Measurements from ENCODE around the gene RPS28. TPM values are rescaled to one million over a fixed set of nuclear protein-coding genes. Genes with fewer than 3 reads are reported as not detected.

RPS28 gene
- total RNA-seq, 4 donors from 2014 or later: 275 to 526 (median 413) TPM

- TF ChIP-seq EP300 (IDR thresholded peaks at IDR 0.05; ENCODE audit: low read depth) (no peak), CTCF (IDR thresholded peaks at IDR 0.05) (no peak), POLR2A (IDR thresholded peaks at IDR 0.05) (peak; percentile 23), POLR2AphosphoS5 (IDR thresholded peaks at IDR 0.05) (peak; percentile 83 to 87 (median 84))
Observed at GRCh38 chr19:8361921-8362793, 40.9 kb downstream of the RPS28 start.

GRCh38 chr19:8363803-8364771 is 42.8 kb downstream of the RPS28 start, which contains the start of gene ANGPTL4:
TSS of gene ANGPTL4 (plus strand) at chr19:8364155. CDS start at chr19:8364322, 167 bp downstream.
- H3K27ac ChIP-seq: peak within 1 kb of the TSS; percentile 76 to 94 (median 84)
- in situ Hi-C loops (cut with MboI; ENCODE audit: low pct_ligation_motif_present in 1 of 4, low pct_unique_long_range_greater_than_20kb in 1 of 4, low sequenced_read_pairs in 3 of 4) (no loop called here), intact Hi-C loops (cut with DNase I; ENCODE audit: low total_unique reads) (loop anchor here (10.0 kb wide), 1 partner anchor 81 kb away; the partner anchor contains the start of gene HNRNPM)
- TF ChIP-seq POLR2A (IDR thresholded peaks at IDR 0.05): peak; percentile 62
- TF ChIP-seq POLR2AphosphoS5 (IDR thresholded peaks at IDR 0.05): peak; percentile 81 to 92 (median 91)
- TF ChIP-seq CTCF (IDR thresholded peaks at IDR 0.05): peak in 4 of 5 experiments; percentile 10 to 29 (median 20)
- no peak for TF ChIP-seq EP300 (IDR thresholded peaks at IDR 0.05; ENCODE audit: low read depth)
- peak within 1 kb of the TSS; percentile 28 to 72 (median 52) for H3K4me3 ChIP-seq
- DNase-seq: peak; percentile 78
- H3K9me3 ChIP-seq: no peaks in the 10 kb centered on the region
- peaks cover 30 to 74% (median 56%) of the 10 kb centered on the region in 4 donors for H3K4me1 ChIP-seq
- WGBS, 2 donors (ENCODE audit: low coverage in 1 of 2): 2% methylated on average over 75 of the region's 81 CpGs; no CpG with 5 or more reads in 1 of the 2 donors
- H3K36me3 ChIP-seq: no peaks in the 10 kb centered on the region
- H3K27me3 ChIP-seq: peaks cover 29% of the 10 kb centered on the region

More at GRCh38 chr19:8361921-8362793, 40.9 kb downstream of the RPS28 start:
- Histone ChIP-seq H3K36me3 (no peaks in the 10 kb centered on the region), H3K27ac (peak overlapping the region; percentile 76 to 94 (median 84)), H3K4me1 (peaks cover 18 to 56% (median 45%) of the 10 kb centered on the region in 4 donors), H3K9me3 (no peaks in the 10 kb centered on the region), H3K4me3 (no peak overlapping the region), H3K27me3 (peaks cover 29% of the 10 kb centered on the region)
- intact Hi-C loops (cut with DNase I; ENCODE audit: low total_unique reads): loop anchor here (1.0 to 10.0 kb wide), 2 partner anchors 28 to 83 kb away; partner anchors contain the start of genes HNRNPM and RAB11B
- 26 to 39% methylated on average over 8 to 12 of the region's 12 CpGs for WGBS, 2 donors (ENCODE audit: low coverage in 1 of 2)
- in situ Hi-C loops (cut with MboI; ENCODE audit: low pct_ligation_motif_present in 1 of 4, low pct_unique_long_range_greater_than_20kb in 1 of 4, low sequenced_read_pairs in 3 of 4): no loop called here
- peak; percentile 93 for DNase-seq

GRCh38 chr19:8366121-8366581 is 44.9 kb downstream of the RPS28 start:
- no peak overlapping the region for H3K4me3 ChIP-seq

More at GRCh38 chr19:8366121-8366581, 44.9 kb downstream of the RPS28 start:
- peak overlapping the region; percentile 63 to 94 (median 72) for H3K27ac ChIP-seq
- intact Hi-C loops (cut with DNase I; ENCODE audit: low total_unique reads): loop anchor here (10.0 kb wide), 1 partner anchor 79 kb away; the partner anchor contains the start of gene HNRNPM
- H3K36me3 ChIP-seq: no peaks in the 10 kb centered on the region
- in situ Hi-C loops (cut with MboI; ENCODE audit: low pct_ligation_motif_present in 1 of 4, low pct_unique_long_range_greater_than_20kb in 1 of 4, low sequenced_read_pairs in 3 of 4): no loop called here
- peaks cover 30 to 74% (median 58%) of the 10 kb centered on the region in 4 donors for H3K4me1 ChIP-seq
- peaks cover 29% of the 10 kb centered on the region for H3K27me3 ChIP-seq
- DNase-seq: no peak
- TF ChIP-seq POLR2A (IDR thresholded peaks at IDR 0.05) (no peak), POLR2AphosphoS5 (IDR thresholded peaks at IDR 0.05) (no peak), CTCF (IDR thresholded peaks at IDR 0.05) (no peak), EP300 (IDR thresholded peaks at IDR 0.05; ENCODE audit: low read depth) (no peak)
- WGBS, 2 donors (ENCODE audit: low coverage in 1 of 2): 85% methylated on average over 9 of the region's 11 CpGs; no CpG with 5 or more reads in 1 of the 2 donors
- H3K9me3 ChIP-seq: no peaks in the 10 kb centered on the region

Data from transverse colon (tissue), 4 donors.